Esophagus muscularis mucosa (tissue), 4 donors: Measurements from ENCODE around the gene CRYBG2. TPM values are rescaled to one million over a fixed set of nuclear protein-coding genes. Genes with fewer than 3 reads are reported as not detected.
A peak's percentile ranks its signal among the peaks of the same experiment; 100 is the strongest.

Experiments
- DNase-seq: peaks from one replicate; pipeline ENCODE4 v3.0.0-alpha.2; 2017; ENCODE audit errors: extremely low spot score
- H3K27ac ChIP-seq, 4 donors: fragments of 200-600 bp; sonication (generic); replicated peaks in 1 of 4; 1 replicate in 3 of 4; 2 replicates in 1 of 4; pipeline ENCODE4 v1.5.1; 2016 to 2019; ENCODE audit warnings: mild to moderate bottlenecking in 1 of 4
- H3K27me3 ChIP-seq, 4 donors: fragments of 200-600 bp; sonication (generic); one replicate each; pipeline versions ENCODE4 v1.5.1 to v1.6.0; 2016 to 2019
- H3K36me3 ChIP-seq, 4 donors: fragments of 200-600 bp; sonication (generic); one replicate each; pipeline ENCODE4 v1.5.1; 2016 to 2019
- H3K4me1 ChIP-seq, 4 donors: fragments of 200-600 bp; sonication (generic); one replicate each; pipeline ENCODE4 v1.5.1; 2016 to 2019
- H3K4me3 ChIP-seq, 4 donors: fragments of 200-600 bp; sonication (generic); 1 replicate in 2 of 4; 2 replicates in 2 of 4; pipeline ENCODE4 v1.5.1; 2016 to 2019; ENCODE audit warnings: mild to moderate bottlenecking in 4 of 4, moderate library complexity in 1 of 4
- H3K9me3 ChIP-seq, 4 donors: fragments of 200-600 bp; sonication (generic); 1 replicate in 3 of 4; 2 replicates in 1 of 4; pipeline ENCODE4 v1.5.1; 2016 to 2019
- EP300 ChIP-seq: sonication (generic); formaldehyde crosslinking; IDR thresholded peaks from one replicate; pipeline ENCODE4 v1.6.1; 2017; ENCODE audit warnings: antibody characterized with exemption
- POLR2A ChIP-seq: fragments of 450-650 bp; IDR thresholded peaks from one replicate; pipeline ENCODE4 v1.6.1; 2017; ENCODE audit warnings: antibody characterized with exemption, moderate library complexity, mild to moderate bottlenecking, low read depth
- POLR2AphosphoS5 ChIP-seq, 2 donors: sonication (generic); formaldehyde crosslinking; IDR thresholded peaks; one replicate each; pipeline ENCODE4 v1.6.1; 2017; ENCODE audit warnings: antibody characterized with exemption in 2 of 2
- WGBS: methylation state at CpG from one replicate; pipeline ENCODE4 v1.1.5; 2018; 5-methylcytosine and 5-hydroxymethylcytosine counted together
- intact Hi-C: fragments of 100-400 bp; cut with DNase I; formaldehyde crosslinking; loops from one replicate; pipeline ENCODE4 v1.15.1; 2023
- total RNA-seq, 4 donors: library from RNA; depleted of rRNA; stranded (reverse); fragments of >200 nt; gene quantifications; one replicate each; pipeline versions ENCODE4 v1.1.0 to v1.2.1, GENCODE V29; 2016
- TF ChIP-seq, protein P1 (sequence below), 3 experiments: fragments of 200-600 bp in 2 of 3; fragments of 450-650 bp in 1 of 3; sonication (generic) in 2 of 3; IDR thresholded peaks; one replicate each; pipeline ENCODE4 v1.5.1; 2017 to 2019; ENCODE audit warnings: antibody characterized with exemption in 3 of 3, mild to moderate bottlenecking in 2 of 3, moderate library complexity in 1 of 3

CRYBG2 gene
- total RNA-seq, 4 donors from 2014 or later: 0.42 to 0.86 TPM; not detected in 2

DNA sequence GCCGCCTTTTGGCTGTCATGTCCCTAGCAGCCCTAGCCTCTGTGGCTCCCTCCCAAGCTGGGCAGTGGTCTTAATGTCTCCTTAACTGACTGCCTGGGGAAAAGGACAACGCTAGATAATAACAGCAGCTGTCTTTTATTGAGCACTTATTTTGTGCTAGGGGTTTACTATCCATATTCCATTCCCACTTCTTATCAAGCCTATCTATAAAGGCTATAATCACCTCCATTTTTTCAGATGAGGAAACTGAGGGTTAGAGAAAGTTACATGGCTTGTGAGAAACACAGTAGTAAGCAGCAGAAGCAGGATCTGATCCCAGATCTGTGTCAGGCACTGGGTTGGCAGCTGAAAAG, 67.9 kb downstream of the CRYBG2 start:
- Histone ChIP-seq H3K36me3 (peaks cover 0 to 22% (median 3%) of the 10 kb centered on the region in 4 donors), H3K4me3 (no peak overlapping the region), H3K27ac (peak overlapping the region; percentile 29 to 98 (median 48)), H3K9me3 (no peaks in the 10 kb centered on the region), H3K4me1 (peaks cover 40 to 96% (median 82%) of the 10 kb centered on the region in 4 donors), H3K27me3 (no peaks in the 10 kb centered on the region)
- intact Hi-C loops: no loop called here
- no peak for DNase-seq
- WGBS: 63% methylated on average over 2 of the region's 2 CpGs
- TF ChIP-seq POLR2AphosphoS5 (IDR thresholded peaks at IDR 0.05) (no peak), POLR2A (no peak), EP300 (no peak)
- TF ChIP-seq, protein P1, sequence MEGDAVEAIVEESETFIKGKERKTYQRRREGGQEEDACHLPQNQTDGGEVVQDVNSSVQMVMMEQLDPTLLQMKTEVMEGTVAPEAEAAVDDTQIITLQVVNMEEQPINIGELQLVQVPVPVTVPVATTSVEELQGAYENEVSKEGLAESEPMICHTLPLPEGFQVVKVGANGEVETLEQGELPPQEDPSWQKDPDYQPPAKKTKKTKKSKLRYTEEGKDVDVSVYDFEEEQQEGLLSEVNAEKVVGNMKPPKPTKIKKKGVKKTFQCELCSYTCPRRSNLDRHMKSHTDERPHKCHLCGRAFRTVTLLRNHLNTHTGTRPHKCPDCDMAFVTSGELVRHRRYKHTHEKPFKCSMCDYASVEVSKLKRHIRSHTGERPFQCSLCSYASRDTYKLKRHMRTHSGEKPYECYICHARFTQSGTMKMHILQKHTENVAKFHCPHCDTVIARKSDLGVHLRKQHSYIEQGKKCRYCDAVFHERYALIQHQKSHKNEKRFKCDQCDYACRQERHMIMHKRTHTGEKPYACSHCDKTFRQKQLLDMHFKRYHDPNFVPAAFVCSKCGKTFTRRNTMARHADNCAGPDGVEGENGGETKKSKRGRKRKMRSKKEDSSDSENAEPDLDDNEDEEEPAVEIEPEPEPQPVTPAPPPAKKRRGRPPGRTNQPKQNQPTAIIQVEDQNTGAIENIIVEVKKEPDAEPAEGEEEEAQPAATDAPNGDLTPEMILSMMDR (IDR thresholded peaks at IDR 0.05): no peak

DNA sequence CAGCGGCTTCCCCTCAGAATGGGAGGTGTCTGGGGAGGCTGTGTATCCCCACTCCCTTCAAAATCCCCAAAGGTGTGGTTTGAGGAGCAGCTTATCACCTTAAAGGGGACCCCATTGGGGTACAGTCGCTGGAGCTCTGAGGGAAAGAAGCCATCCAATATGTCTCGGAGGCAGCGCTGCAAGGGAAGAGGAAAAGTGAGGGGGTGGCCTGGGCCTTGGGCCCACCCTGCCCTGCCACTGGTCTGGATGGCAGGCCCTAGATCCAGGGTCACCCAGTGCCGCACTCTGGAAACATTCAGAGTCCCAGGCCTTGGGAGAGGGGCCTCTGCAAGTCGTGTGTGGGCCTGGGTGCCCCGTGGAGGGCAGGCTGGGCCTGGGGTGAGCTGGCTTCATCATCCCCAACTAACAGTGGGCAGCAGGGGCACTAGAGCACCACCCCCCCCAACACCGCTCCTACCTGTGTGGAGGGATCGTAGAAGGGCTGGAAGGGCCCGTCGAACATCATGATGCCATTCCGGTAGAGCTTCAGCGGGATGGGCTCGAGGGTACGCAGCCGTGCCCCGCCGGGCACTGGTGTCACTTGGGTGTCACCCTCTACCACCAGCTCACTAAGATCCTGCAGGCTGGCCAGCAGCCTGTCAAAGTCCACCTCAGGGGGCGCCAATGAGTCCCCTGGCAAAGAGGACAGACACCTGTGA, 68.4 kb downstream of the CRYBG2 start:
- H3K4me1 ChIP-seq: peaks cover 44 to 96% (median 82%) of the 10 kb centered on the region in 4 donors

DNA sequence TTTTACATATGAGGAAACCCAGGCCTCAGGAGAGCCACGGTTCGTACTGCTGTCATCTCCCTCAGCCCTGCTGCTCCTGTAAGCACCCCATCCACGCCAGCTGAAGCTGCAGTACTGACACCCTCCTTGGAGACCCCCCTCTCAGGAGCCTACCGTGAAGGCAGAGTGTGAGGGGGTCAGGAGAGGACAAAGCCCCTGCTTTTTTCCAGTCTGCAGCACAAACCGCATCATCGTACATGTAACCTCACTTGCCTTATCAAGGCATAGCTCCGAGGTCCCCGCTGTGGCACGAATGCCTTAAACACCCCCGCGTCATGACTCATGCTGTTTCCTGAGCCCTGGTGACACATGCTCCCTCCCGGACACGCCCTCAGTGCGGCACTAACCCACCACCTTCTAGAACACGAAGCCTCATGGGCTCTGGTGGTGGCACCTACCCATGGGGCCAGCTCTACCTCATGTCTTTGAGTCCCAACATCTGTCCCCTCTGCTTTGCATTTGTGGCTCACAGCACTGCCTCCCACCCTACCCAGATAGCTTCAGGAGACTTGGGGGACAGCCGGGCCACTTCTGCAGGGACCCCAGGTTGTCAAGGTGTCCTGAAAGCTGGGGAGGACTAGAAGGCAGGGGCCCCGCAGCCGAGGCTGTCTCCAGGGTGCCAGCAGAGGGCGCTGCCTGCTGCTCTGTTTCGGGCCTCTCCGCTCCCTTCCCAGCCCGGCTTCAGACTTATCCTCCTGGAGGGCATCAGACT, 69.2 kb downstream of the CRYBG2 start:
- WGBS: 40% methylated on average over 17 of the region's 22 CpGs
- intact Hi-C loops: no loop called here
- TF ChIP-seq EP300 (no peak), POLR2A (no peak), POLR2AphosphoS5 (IDR thresholded peaks at IDR 0.05) (peak; percentile 34 to 48)
- TF ChIP-seq, protein P1 (IDR thresholded peaks at IDR 0.05): peak; percentile 51 to 75 (median 66)
- H3K9me3 ChIP-seq: no peaks in the 10 kb centered on the region
- peaks cover 0 to 28% (median 3%) of the 10 kb centered on the region in 4 donors for H3K36me3 ChIP-seq
- H3K27me3 ChIP-seq: no peaks in the 10 kb centered on the region
- H3K4me3 ChIP-seq: no peak overlapping the region
- H3K4me1 ChIP-seq: peaks cover 46 to 92% (median 82%) of the 10 kb centered on the region in 4 donors
- DNase-seq: peak; percentile 96
- H3K27ac ChIP-seq: peak overlapping the region; percentile 29 to 98 (median 48)

More for the DNA sequence above, 68.4 kb downstream of the CRYBG2 start:
- Histone ChIP-seq H3K27me3 (no peaks in the 10 kb centered on the region), H3K4me3 (no peak overlapping the region), H3K27ac (peak overlapping the region; percentile 29 to 98 (median 48)), H3K9me3 (no peaks in the 10 kb centered on the region), H3K36me3 (peaks cover 0 to 28% (median 3%) of the 10 kb centered on the region in 4 donors)
- TF ChIP-seq, protein P1 (IDR thresholded peaks at IDR 0.05): peak in 2 of 3 experiments; percentile 0 to 22
- no peak for TF ChIP-seq EP300
- TF ChIP-seq POLR2A: no peak
- no peak for DNase-seq
- WGBS: 77% methylated on average over 16 of the region's 19 CpGs
- intact Hi-C loops: no loop called here

DNA sequence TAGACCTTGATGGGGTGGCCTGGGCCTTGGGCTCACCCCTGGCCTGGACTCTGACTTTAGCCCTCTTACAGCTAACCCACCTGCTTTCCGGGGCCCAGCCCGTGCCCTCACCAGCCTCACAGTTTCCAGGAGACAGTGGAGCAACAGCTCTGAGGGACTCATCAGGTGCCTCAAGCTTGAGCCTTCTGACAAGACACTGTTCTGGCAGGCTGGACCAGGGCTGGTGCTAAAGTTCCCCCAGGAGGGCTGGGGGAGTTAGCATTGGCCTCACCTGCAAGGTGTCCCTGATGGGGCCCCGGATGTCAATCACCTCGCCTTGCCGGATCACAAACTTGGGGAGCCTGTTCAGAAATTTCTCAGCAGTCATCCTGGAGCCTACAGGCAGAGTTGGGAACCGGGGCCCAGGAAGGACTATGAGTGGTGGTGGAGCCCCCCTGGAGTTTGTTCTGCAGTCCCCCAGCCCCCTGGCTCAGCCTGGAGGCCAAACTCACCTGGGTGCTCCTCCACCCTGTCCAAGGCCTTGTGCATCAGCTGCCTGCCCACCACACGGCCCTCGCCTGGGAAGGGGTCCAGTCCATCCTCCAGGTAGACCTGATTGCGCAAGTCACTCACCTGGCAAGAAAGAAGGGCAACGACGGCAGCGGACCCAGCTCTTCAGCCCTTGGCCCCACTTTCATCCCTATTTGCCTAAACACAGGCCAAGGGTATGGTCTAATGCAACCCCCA, 69.9 kb downstream of the CRYBG2 start:
- intact Hi-C loops: no loop called here
- DNase-seq: no peak
- Histone ChIP-seq H3K36me3 (peaks cover 0 to 28% (median 3%) of the 10 kb centered on the region in 4 donors), H3K4me1 (peaks cover 51 to 91% (median 84%) of the 10 kb centered on the region in 4 donors), H3K27ac (peak overlapping the region; percentile 29 to 98 (median 67)), H3K9me3 (no peaks in the 10 kb centered on the region), H3K27me3 (no peaks in the 10 kb centered on the region), H3K4me3 (no peak overlapping the region)
- 92% methylated on average over 11 of the region's 12 CpGs for WGBS
- TF ChIP-seq, protein P1 (IDR thresholded peaks at IDR 0.05): no peak
- TF ChIP-seq POLR2AphosphoS5 (IDR thresholded peaks at IDR 0.05) (no peak), POLR2A (no peak), EP300 (no peak)
